Stimulated activated CD8-positive, alpha-beta memory T cell treated with anti-CD3 and anti-CD28 coated beads, Interleukin-7, amount 100 ng/mL, for 4 hours (primary cell): ENCODE measurements around the gene MELTF.

ENCODE experiments used
- DNase-seq, 2 donors: peaks; one replicate each; pipeline ENCODE4 v3.0.0-alpha.2; 2020; ENCODE audit warnings: low read depth in 2 of 2

The MELTF gene

GRCh38 chr3:197010556-197011351, 18.9 kb downstream of the MELTF start:
- no peak for DNase-seq

- no peak for DNase-seq
Observed at GRCh38 chr3:197009532-197010019, 20.0 kb downstream of the MELTF start.

- DNase-seq = no peak
Observed at GRCh38 chr3:197008436-197009209, 21.0 kb downstream of the MELTF start.

- no peak for DNase-seq
Observed at GRCh38 chr3:197007953-197008352, 21.7 kb downstream of the MELTF start.

GRCh38 chr3:197007296-197007940, 22.2 kb downstream of the MELTF start:
- DNase-seq = no peak

- no peak for DNase-seq
Observed at GRCh38 chr3:197006860-197007259, 22.8 kb downstream of the MELTF start.

GRCh38 chr3:197006446-197006845, 23.2 kb downstream of the MELTF start:
- no peak for DNase-seq

GRCh38 chr3:197003461-197004385, 25.9 kb downstream of the MELTF start:
- DNase-seq = no peak

GRCh38 chr3:197002701-197003454, 26.7 kb downstream of the MELTF start:
- DNase-seq = peak; percentile 68 to 83

GRCh38 chr3:197001972-197002700, 27.5 kb downstream of the MELTF start:
- no peak for DNase-seq

GRCh38 chr3:197001106-197001971, 28.3 kb downstream of the MELTF start:
- DNase-seq = no peak

GRCh38 chr3:197000211-197000610, 29.4 kb downstream of the MELTF start:
- no peak for DNase-seq

- DNase-seq = no peak
Observed at GRCh38 chr3:196998966-196999760, 30.5 kb downstream of the MELTF start.

GRCh38 chr3:196997311-196997710, 32.3 kb downstream of the MELTF start:
- DNase-seq = no peak

GRCh38 chr3:196996454-196997265, 33.0 kb downstream of the MELTF start:
- no peak for DNase-seq

GRCh38 chr3:196995646-196996355, 33.8 kb downstream of the MELTF start:
- no peak for DNase-seq

GRCh38 chr3:196995027-196995426, 34.6 kb downstream of the MELTF start:
- DNase-seq = no peak
